HL-60 (cell line): ENCODE results near the gene IP6K1.
"Not testable (repeated sequence)": the region's sequence is repeated elsewhere in the genome, so short reads cannot be mapped to it uniquely, and the experiment has no call there.

Experiments used
- CTCF ChIP-seq: IDR thresholded peaks from one replicate; pipeline ENCODE4 v1.5.1; 2011; ENCODE audit warnings: low read length, control low read depth, inconsistent platforms; ENCODE audit not compliant: insufficient read depth
- POLR2AphosphoS5 ChIP-seq: IDR thresholded peaks from 2 replicates; pipeline ENCODE4 v1.6.1; 2012; ENCODE audit warnings: low read depth

GRCh38 chr3:49685103-49685502 is 101.2 kb downstream of the IP6K1 start:
- not testable (repeated sequence) for TF ChIP-seq CTCF, POLR2AphosphoS5
